Esophagus squamous epithelium (tissue), 5 donors: ENCODE data around the gene C2orf92. TPM values are rescaled to one million over a fixed set of nuclear protein-coding genes. Genes with fewer than 3 reads are reported as not detected.
A peak's percentile ranks its signal among the peaks of the same experiment; 100 is the strongest.
"Not testable (repeated sequence)": the region's sequence is repeated elsewhere in the genome, so short reads cannot be mapped to it uniquely, and the experiment has no call there.

ENCODE experiments used
- DNase-seq: peaks from one replicate; lab custom pipeline; 2025; lab: John Stamatoyannopoulos, UW
- H3K27ac ChIP-seq, 4 donors: fragments of 200-600 bp; sonication (generic); one replicate each; pipeline ENCODE4 v1.5.1; 2016 to 2019; ENCODE audit warnings: mild to moderate bottlenecking in 1 of 4
- H3K27me3 ChIP-seq, 4 donors: fragments of 200-600 bp; sonication (generic); 1 replicate in 3 of 4; 2 replicates in 1 of 4; pipeline versions ENCODE4 v1.5.1 to v1.6.0; 2017 to 2021; ENCODE audit warnings: antibody characterized with exemption in 1 of 4
- H3K36me3 ChIP-seq, 3 donors: fragments of 200-600 bp; sonication (generic); one replicate each; pipeline ENCODE4 v1.5.1; 2016 to 2019
- H3K4me1 ChIP-seq, 3 donors: fragments of 200-600 bp; sonication (generic); one replicate each; pipeline ENCODE4 v1.5.1; 2017 to 2019
- H3K4me3 ChIP-seq, 4 donors: fragments of 200-600 bp; sonication (generic); 1 replicate in 3 of 4; 2 replicates in 1 of 4; pipeline ENCODE4 v1.5.1; 2016 to 2019; ENCODE audit warnings: mild to moderate bottlenecking in 2 of 4, moderate library complexity in 1 of 4
- H3K9me3 ChIP-seq, 3 donors: fragments of 200-600 bp; sonication (generic); one replicate each; pipeline ENCODE4 v1.5.1; 2016 to 2019
- POLR2A ChIP-seq, 4 donors: fragments of 450-650 bp; IDR thresholded peaks; one replicate each; pipeline ENCODE4 v1.6.1; 2017; ENCODE audit warnings: antibody characterized with exemption in 4 of 4, mild to moderate bottlenecking in 4 of 4, moderate library complexity in 3 of 4
- WGBS, 2 donors: methylation state at CpG; one replicate each; pipeline ENCODE4 v1.1.5; 2018; 5-methylcytosine and 5-hydroxymethylcytosine counted together
- intact Hi-C: fragments of 100-400 bp; cut with DNase I; formaldehyde crosslinking; loops from one replicate; pipeline ENCODE4 v1.15.0; 2022
- total RNA-seq, 4 donors: library from RNA; depleted of rRNA; stranded (reverse); fragments of >200 nt; gene quantifications; one replicate each; pipeline ENCODE4 v1.1.0, GENCODE V29; 2016
- TF ChIP-seq, protein P1 (sequence below), 6 experiments: fragments of 450-650 bp in 4 of 6; fragments of 200-600 bp in 2 of 6; sonication (generic) in 2 of 6; IDR thresholded peaks; one replicate each; pipeline ENCODE4 v1.5.1; 2016 to 2019; ENCODE audit warnings: antibody characterized with exemption in 6 of 6, mild to moderate bottlenecking in 4 of 6, moderate library complexity in 4 of 6
- donor health status: DM: yes; HTN: yes; CAD: no.

The C2orf92 gene
- 10 to 100 TPM in 1 of 4 donors, 1 to 10 TPM in 2, not detected in 1; 2.5 to 12.8 (median 2.5) TPM for total RNA-seq

DNA sequence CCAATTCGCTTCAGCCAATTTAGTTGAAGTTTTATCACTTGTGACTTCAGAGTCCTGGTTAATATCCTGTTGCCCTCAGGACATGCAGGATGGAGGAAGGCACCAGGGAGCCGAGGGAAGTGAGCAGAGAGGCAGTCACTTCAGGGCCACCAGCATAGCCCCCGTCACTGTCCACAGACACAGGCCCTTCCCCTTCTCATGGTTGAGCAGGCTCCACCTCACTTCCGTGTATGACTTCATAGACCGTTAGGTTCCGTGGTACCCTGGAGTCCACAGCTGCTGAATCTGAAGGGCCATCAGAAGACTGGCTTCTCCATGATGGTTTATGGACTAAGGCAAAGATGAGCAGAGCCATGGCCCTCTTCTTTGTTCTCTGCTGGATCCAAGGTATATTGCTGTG lies at the start of gene C2orf92:
TSS of gene C2orf92 (plus strand) at position 266 of the 400 bp plus-strand sequence. CDS start at position 342, 76 bp downstream.
- TF ChIP-seq, protein P1, sequence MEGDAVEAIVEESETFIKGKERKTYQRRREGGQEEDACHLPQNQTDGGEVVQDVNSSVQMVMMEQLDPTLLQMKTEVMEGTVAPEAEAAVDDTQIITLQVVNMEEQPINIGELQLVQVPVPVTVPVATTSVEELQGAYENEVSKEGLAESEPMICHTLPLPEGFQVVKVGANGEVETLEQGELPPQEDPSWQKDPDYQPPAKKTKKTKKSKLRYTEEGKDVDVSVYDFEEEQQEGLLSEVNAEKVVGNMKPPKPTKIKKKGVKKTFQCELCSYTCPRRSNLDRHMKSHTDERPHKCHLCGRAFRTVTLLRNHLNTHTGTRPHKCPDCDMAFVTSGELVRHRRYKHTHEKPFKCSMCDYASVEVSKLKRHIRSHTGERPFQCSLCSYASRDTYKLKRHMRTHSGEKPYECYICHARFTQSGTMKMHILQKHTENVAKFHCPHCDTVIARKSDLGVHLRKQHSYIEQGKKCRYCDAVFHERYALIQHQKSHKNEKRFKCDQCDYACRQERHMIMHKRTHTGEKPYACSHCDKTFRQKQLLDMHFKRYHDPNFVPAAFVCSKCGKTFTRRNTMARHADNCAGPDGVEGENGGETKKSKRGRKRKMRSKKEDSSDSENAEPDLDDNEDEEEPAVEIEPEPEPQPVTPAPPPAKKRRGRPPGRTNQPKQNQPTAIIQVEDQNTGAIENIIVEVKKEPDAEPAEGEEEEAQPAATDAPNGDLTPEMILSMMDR (IDR thresholded peaks at IDR 0.05): no peak
- no peak for TF ChIP-seq POLR2A (IDR thresholded peaks at IDR 0.05)
- H3K4me1 ChIP-seq: peaks cover 0 to 7% (median 4%) of the 10 kb centered on the region in 3 donors
- no peaks in the 10 kb centered on the region for H3K27me3 ChIP-seq
- intact Hi-C loops: no loop called here
- H3K27ac ChIP-seq: no peak within 1 kb of the TSS
- no peaks in the 10 kb centered on the region for H3K36me3 ChIP-seq
- no peaks in the 10 kb centered on the region for H3K9me3 ChIP-seq
- no peak for DNase-seq
- H3K4me3 ChIP-seq: no peak within 1 kb of the TSS
- WGBS, 2 donors: 79 to 83% methylated on average over 5 to 6 of the region's 6 CpGs

DNA sequence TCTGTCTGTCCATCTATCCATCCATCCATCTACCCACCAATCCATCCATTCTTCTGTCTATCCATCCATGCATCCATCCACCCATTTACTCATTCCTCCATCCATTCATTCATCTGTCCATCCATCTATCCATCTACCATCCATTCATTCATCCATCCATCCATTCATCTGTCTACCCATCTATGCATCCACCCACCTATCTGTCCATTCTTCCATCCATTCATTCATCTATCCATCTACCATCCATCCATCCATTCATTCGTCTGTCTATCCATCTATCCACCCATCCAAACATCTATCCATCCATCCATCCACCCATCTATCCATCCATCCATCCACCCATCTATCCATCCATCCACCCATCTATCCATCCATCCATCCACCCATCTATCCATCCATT lies 49.0 kb upstream of the C2orf92 start:
- H3K4me3 ChIP-seq, H3K27ac ChIP-seq, H3K9me3 ChIP-seq, H3K27me3 ChIP-seq, H3K36me3 ChIP-seq, DNase-seq, H3K4me1 ChIP-seq, intact Hi-C loops: not testable (repeated sequence)
- WGBS, 2 donors: 68% methylated on average over 1 of the region's 1 CpG; no CpG with 5 or more reads in 1 of the 2 donors

DNA sequence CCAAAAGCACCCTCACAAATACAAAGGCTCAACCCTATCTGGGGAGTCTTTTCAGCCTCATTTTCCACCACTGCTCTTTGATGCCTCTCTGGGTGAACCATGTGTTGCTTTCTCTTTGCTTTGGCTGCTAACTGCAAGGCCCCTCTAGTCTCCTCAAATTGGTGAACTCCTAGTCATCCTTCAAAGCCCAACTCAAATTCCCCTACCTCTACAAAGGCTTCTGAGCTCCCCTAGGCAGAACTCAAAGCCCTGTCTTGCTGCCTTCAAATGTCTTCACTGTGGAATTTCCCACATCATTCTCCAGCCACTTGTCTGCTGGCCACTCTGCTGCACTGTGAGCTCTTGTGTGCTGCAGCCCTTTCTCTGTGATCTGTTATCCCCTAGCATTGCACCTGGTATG lies 46.5 kb upstream of the C2orf92 start:
- H3K4me1 ChIP-seq, H3K4me3 ChIP-seq, H3K27ac ChIP-seq, intact Hi-C loops, DNase-seq, H3K27me3 ChIP-seq, H3K36me3 ChIP-seq, H3K9me3 ChIP-seq: not testable (repeated sequence)

DNA sequence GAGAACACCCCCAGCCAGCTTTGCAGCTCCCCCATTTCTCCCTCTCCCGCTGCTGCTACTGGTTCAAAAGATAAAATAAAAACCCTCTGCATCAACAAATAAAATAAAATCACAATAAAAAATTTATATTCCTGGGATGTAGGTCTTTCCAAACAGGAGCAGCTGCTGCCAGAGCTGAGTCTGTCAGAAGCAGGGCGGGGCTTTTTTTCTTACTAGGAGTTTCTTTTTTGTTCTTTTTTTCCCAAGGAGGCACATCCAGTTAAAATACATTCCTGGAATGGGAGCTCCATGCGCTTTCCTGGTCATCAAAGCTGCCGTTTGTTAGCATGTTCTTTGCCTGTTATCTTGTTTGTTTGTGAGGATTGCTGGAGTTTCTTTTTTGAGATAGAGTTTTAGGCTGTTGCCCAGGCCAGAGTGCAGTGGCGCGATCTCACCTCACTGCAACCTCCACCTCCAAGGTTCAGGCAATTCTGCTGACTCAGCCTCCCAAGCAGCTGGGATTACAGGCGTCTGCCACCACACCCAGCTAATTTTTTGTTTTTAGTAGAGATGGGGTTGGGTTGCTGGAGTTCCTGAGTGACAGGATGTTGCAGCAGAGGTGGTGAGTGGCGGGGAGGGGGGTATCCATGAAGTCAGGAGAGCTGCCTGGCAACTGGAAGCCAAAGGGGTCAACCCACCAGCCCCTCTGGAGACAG lies 44.0 kb upstream of the C2orf92 start:
- H3K27ac ChIP-seq, H3K4me3 ChIP-seq, H3K36me3 ChIP-seq, intact Hi-C loops, H3K27me3 ChIP-seq, H3K9me3 ChIP-seq, H3K4me1 ChIP-seq, DNase-seq: not testable (repeated sequence)
- 40% methylated on average over 1 of the region's 8 CpGs; no CpG with 5 or more reads in 1 of the 2 donors for WGBS, 2 donors

DNA sequence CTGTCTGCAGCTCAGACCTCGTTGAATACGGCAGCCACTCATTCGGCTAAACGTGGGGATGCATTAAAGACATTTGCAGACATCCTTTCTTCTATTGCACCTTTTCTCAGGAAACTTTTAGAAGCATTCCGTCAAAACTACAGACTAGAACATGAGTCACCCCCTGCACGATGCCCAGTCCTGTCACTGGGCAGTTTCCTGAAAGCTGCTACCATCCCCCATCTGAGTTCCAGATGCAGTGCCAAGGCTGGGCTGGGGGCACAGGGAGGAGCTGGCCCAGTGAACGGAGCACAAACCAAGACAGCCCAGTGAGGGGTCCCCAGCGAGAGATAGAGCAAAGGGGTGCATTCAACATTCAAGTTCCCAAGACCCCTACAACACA lies 43.5 kb upstream of the C2orf92 start:
- H3K27me3 ChIP-seq, H3K4me3 ChIP-seq, intact Hi-C loops, H3K9me3 ChIP-seq, H3K4me1 ChIP-seq, DNase-seq, H3K27ac ChIP-seq, H3K36me3 ChIP-seq: not testable (repeated sequence)
- 53 to 73% methylated on average over 6 of the region's 8 CpGs for WGBS, 2 donors

DNA sequence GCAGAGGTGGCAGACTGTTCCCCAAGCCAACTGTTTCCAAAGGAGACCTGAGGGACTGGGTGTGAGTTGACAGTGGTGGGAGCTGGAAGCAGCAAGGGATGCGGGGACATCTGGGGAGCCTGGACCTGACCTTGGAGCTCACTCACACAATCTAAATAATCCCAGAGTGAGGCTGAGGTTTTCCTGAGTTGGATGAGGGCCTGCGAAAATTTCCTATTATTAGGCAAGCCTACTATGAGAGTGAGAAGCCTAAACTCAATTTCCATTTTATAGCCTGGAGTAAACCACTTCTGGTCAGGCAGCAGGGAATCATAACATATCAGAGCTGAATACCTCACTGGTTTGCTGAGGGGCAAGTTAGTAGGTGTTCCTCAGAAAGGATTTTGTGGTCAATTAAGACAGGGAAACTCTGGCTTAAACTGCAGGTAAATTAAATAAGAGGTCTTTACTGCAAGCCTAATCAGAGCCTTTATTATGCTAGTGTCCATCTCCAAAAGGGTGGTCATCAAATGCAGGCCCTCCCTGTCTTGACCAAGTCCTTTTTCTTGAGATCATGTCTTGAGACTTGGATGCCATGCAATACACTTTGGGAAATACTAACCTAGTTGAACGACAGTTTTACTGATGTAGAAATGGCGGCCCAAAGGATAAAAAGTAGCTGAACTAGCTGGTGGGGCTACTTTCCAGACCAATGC lies 25.3 kb upstream of the C2orf92 start:
- Histone ChIP-seq H3K9me3 (no peaks in the 10 kb centered on the region), H3K27me3 (peaks cover 0 to 4% (median 0%) of the 10 kb centered on the region in 4 donors), H3K4me3 (no peak overlapping the region), H3K36me3 (peaks cover 12 to 21% (median 13%) of the 10 kb centered on the region in 3 donors), H3K27ac (no peak overlapping the region), H3K4me1 (peaks cover 4 to 25% (median 14%) of the 10 kb centered on the region in 3 donors)
- no peak for TF ChIP-seq POLR2A (IDR thresholded peaks at IDR 0.05)
- TF ChIP-seq, protein P1 (IDR thresholded peaks at IDR 0.05): no peak
- DNase-seq: no peak
- WGBS, 2 donors: 93 to 95% methylated on average over 4 of the region's 4 CpGs
- intact Hi-C loops: no loop called here

DNA sequence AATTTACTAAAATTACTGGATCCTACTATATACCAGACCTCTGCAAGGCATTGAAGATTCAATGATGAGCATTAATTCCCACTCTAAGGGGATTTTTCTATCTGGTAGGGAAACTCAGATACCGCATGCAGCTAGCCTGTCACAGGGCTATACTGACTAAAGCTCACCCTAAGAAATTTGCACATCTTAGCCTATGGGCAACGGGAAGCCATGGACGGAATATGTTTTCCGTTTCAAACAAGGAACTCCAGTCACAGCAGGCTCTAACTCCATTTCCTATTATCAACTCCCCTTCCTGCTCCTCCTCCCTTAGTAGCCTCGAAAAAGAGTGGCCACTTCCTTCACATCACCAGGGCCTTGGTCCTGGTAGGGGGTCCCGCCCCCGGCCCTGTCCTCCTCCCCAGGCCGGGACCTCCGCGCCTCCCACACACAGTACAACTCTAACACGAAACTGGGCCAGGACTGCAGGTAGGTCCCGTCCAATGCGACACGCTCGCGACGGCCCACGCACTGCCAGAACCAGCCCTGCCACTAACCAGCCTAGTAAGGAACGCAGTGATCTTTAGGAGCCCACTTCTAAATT lies 24.3 kb upstream of the C2orf92 start:
- Histone ChIP-seq H3K27me3 (peaks cover 0 to under 1% (median 0%) of the 10 kb centered on the region in 4 donors), H3K4me3 (peak overlapping the region; percentile 71 to 100 (median 78)), H3K27ac (peak overlapping the region; percentile 90 to 98 (median 96)), H3K36me3 (peaks cover 12 to 31% (median 23%) of the 10 kb centered on the region in 3 donors), H3K9me3 (no peaks in the 10 kb centered on the region), H3K4me1 (peaks cover 4 to 25% (median 14%) of the 10 kb centered on the region in 3 donors)
- TF ChIP-seq POLR2A (IDR thresholded peaks at IDR 0.05): no peak
- TF ChIP-seq, protein P1 (IDR thresholded peaks at IDR 0.05): no peak
- intact Hi-C loops: no loop called here
- DNase-seq: no peak
- 16 to 19% methylated on average over 6 to 11 of the region's 19 CpGs for WGBS, 2 donors
